ENCODE measurements around the gene GNGT2. TPM values are rescaled to one million over a fixed set of nuclear protein-coding genes. Genes with fewer than 3 reads are reported as not detected.

Gene GNGT2
- polyA plus RNA-seq, 1 of the 3 experiments (the other 2 are of a cell fraction): 11.0 TPM

GRCh38 chr17:49214676-49215360, 4.4 kb upstream of the GNGT2 start:
- H2AFZ ChIP-seq (ENCODE audit: low read depth): no peak overlapping the region
- no peak overlapping the region for H3K4me2 ChIP-seq
- no peaks in the 10 kb centered on the region for H3K27me3 ChIP-seq (ENCODE audit: insufficient read depth)
- no peaks in the 10 kb centered on the region for H3K9me3 ChIP-seq
- peaks cover 0 to 8% of the 10 kb centered on the region in 2 experiments; a peak in 3 of 4 replicates for H3K4me1 ChIP-seq (ENCODE audit: control insufficient read depth in 1 of 2, insufficient read depth in 2 of 2, low read depth in 1 of 2, low read length in 1 of 2)
- no peaks in the 10 kb centered on the region for H3K79me2 ChIP-seq (ENCODE audit: insufficient read depth)
- POLR2A ChIA-PET: no interaction called here
- H4K20me1 ChIP-seq (ENCODE audit: insufficient read depth): no peaks in the 10 kb centered on the region
- peak; percentile 29 for DNase-seq
- H3K4me3 ChIP-seq (ENCODE audit: low read depth in 2 of 2, low read length in 1 of 2): no peak overlapping the region
- H3K9ac ChIP-seq: no peak overlapping the region
- TF ChIP-seq, protein P1, sequence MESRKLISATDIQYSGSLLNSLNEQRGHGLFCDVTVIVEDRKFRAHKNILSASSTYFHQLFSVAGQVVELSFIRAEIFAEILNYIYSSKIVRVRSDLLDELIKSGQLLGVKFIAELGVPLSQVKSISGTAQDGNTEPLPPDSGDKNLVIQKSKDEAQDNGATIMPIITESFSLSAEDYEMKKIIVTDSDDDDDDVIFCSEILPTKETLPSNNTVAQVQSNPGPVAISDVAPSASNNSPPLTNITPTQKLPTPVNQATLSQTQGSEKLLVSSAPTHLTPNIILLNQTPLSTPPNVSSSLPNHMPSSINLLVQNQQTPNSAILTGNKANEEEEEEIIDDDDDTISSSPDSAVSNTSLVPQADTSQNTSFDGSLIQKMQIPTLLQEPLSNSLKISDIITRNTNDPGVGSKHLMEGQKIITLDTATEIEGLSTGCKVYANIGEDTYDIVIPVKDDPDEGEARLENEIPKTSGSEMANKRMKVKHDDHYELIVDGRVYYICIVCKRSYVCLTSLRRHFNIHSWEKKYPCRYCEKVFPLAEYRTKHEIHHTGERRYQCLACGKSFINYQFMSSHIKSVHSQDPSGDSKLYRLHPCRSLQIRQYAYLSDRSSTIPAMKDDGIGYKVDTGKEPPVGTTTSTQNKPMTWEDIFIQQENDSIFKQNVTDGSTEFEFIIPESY (IDR thresholded peaks at IDR 0.05; ENCODE audit: borderline replicate concordance, low read depth): no peak
- TF ChIP-seq MEF2A (IDR thresholded peaks at IDR 0.05; ENCODE audit: borderline replicate concordance, low read depth) (no peak), NFIC (IDR thresholded peaks at IDR 0.05; ENCODE audit: borderline replicate concordance) (peak; percentile 32; the same call in 1 of the 2 replicates)
- CTCF ChIA-PET: interaction anchor here (1.1 to 9.5 kb wide), 4 partner anchors 8 to 76 kb away, joined by 4 to 105 read pairs (median 5); partner anchors contain the start of gene PHOSPHO1
- H3K27ac ChIP-seq (ENCODE audit: low read depth in 2 of 2, low read length in 1 of 2): no peak overlapping the region
- H3F3A ChIP-seq (replicated peaks; ENCODE audit: insufficient read depth): peaks cover 10% of the 10 kb centered on the region
- H3K9me2 ChIP-seq: no peaks in the 10 kb centered on the region
- 58% methylated on average over 12 of the region's 12 CpGs for WGBS (ENCODE audit: low lambda C conversion rate)
- H3K36me3 ChIP-seq (replicated peaks in 1 of 2; ENCODE audit: control insufficient read depth in 1 of 2, insufficient read depth in 2 of 2, low read length in 1 of 2): no peaks in the 10 kb centered on the region

DNA sequence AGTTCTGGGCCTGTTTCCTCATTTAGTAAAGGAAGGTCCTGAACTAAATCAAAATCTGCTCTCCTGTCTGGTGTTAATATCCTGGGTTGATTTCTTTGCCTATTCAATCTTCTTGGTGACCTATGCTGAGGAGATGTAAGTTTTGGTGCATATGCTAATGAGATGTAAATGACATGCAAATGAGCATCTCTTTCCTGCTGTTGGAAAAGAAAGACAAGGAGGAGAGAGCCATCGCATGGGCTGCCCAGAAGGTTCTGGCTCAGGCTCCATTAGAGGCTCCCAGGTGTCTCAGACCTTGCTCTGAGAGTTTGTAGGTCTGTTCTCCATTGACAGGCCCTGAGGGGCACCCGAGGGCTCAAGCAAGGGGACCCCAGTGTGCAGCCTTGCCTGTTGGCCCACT, 3.5 kb upstream of the GNGT2 start:
- no peaks in the 10 kb centered on the region for H3K79me2 ChIP-seq (ENCODE audit: insufficient read depth)
- no peak overlapping the region for H3K4me2 ChIP-seq
- ChIA-PET CTCF (interaction anchor here (1.6 to 9.5 kb wide), 2 partner anchors 9 to 13 kb away, joined by 5 to 105 read pairs; partner anchors contain the start of gene PHOSPHO1), POLR2A (no interaction called here)
- no peak overlapping the region for H3K9ac ChIP-seq
- no peak overlapping the region for H2AFZ ChIP-seq (ENCODE audit: low read depth)
- H3K9me2 ChIP-seq: no peaks in the 10 kb centered on the region
- peaks cover 10% of the 10 kb centered on the region for H3F3A ChIP-seq (replicated peaks; ENCODE audit: insufficient read depth)
- no peaks in the 10 kb centered on the region for H3K9me3 ChIP-seq
- no peaks in the 10 kb centered on the region for H3K27me3 ChIP-seq (ENCODE audit: insufficient read depth)
- no peaks in the 10 kb centered on the region for H3K36me3 ChIP-seq (replicated peaks in 1 of 2; ENCODE audit: control insufficient read depth in 1 of 2, insufficient read depth in 2 of 2, low read length in 1 of 2)
- H4K20me1 ChIP-seq (ENCODE audit: insufficient read depth): no peaks in the 10 kb centered on the region
- no peak overlapping the region for H3K4me3 ChIP-seq (ENCODE audit: low read depth in 2 of 2, low read length in 1 of 2)
- no peak overlapping the region for H3K27ac ChIP-seq (ENCODE audit: low read depth in 2 of 2, low read length in 1 of 2)
- DNase-seq: no peak
- TF ChIP-seq SIN3A (IDR thresholded peaks at IDR 0.05; ENCODE audit: borderline replicate concordance, low read depth, low read length): no peak
- TF ChIP-seq POLR2AphosphoS5 (IDR thresholded peaks at IDR 0.05; ENCODE audit: low read depth, low read length): no peak
- no peak for TF ChIP-seq SMC3 (IDR thresholded peaks at IDR 0.05; ENCODE audit: low read depth, low read length)
- no peak for TF ChIP-seq EP300 (IDR thresholded peaks at IDR 0.05; ENCODE audit: borderline replicate concordance in 1 of 2, low read depth in 1 of 2, low read length in 1 of 2)
- TF ChIP-seq NFIC (IDR thresholded peaks at IDR 0.05; ENCODE audit: borderline replicate concordance): no peak
- no peak for TF ChIP-seq FOSL2 (IDR thresholded peaks at IDR 0.05; ENCODE audit: borderline replicate concordance, low read depth)
- TF ChIP-seq, protein P2, sequence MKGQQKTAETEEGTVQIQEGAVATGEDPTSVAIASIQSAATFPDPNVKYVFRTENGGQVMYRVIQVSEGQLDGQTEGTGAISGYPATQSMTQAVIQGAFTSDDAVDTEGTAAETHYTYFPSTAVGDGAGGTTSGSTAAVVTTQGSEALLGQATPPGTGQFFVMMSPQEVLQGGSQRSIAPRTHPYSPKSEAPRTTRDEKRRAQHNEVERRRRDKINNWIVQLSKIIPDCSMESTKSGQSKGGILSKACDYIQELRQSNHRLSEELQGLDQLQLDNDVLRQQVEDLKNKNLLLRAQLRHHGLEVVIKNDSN (IDR thresholded peaks at IDR 0.05; ENCODE audit: borderline replicate concordance, low read depth): no peak
- WGBS (ENCODE audit: low lambda C conversion rate): 53% methylated on average over 2 of the region's 2 CpGs
- peaks cover 0 to 18% of the 10 kb centered on the region in 2 experiments; a peak in 3 of 4 replicates for H3K4me1 ChIP-seq (ENCODE audit: control insufficient read depth in 1 of 2, insufficient read depth in 2 of 2, low read depth in 1 of 2, low read length in 1 of 2)

All from SK-N-SH (cell line).